DMS 273 (cell line): ENCODE measurements around the gene OR2H2.
A peak's percentile ranks its signal among the peaks of the same experiment; 100 is the strongest.

Experiments
- DNase-seq: peaks from one replicate; lab custom pipeline; 2025; ENCODE audit not compliant: unreplicated experiment; lab: John Stamatoyannopoulos, UW

Gene OR2H2

DNA sequence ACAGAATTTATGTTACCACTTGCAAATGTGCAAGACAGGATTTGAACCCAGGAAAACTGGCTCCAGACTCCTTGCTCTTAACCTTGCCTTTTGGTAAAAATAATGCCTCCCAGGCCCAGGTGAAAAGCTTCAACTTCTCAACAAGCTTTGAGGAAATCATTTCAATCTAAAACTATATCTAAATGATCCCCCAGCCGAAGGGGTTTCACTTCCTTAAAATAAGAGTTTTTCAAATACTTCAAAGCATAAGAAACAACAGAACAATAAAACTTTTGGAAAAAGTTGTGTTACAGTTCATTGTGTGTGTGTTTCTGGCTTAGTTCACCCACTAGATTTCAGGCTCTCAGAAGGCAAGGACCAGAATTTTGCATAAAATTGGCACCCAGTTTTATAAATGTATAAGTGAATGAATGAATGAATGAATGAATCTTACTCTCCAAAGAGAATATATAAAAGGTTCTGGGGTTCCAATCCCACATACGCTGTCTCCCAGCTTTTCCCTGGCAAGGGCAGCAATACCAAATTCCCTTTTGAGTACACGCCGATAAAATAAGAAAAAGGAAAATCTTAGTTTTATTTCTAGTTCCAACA lies 5.4 kb downstream of the OR2H2 start:
- DNase-seq, result no peak

DNA sequence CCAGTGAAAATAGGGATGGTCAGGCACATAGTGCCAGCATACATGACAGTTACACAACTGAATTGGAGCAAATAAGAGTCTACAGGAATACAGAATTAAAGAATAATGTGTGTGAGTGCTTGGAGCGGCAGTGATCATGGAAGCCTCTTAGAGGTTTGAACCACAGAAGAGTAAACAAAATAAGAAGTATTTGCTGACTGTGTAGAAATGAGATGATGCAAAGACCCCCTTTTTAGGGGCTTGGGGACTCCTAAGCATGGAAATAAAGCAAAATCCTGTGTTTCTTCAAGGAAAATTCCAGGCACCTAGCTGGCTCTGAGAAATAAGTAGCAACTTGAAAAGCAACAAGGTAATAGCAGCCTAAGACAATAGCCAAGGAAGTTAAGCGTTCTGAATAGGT lies 6.8 kb downstream of the OR2H2 start:
- DNase-seq, result no peak

- DNase-seq, result no peak
These were observed 8.4 kb downstream of the OR2H2 start for GRCh38 chr6:29593199-29593855.

DNA sequence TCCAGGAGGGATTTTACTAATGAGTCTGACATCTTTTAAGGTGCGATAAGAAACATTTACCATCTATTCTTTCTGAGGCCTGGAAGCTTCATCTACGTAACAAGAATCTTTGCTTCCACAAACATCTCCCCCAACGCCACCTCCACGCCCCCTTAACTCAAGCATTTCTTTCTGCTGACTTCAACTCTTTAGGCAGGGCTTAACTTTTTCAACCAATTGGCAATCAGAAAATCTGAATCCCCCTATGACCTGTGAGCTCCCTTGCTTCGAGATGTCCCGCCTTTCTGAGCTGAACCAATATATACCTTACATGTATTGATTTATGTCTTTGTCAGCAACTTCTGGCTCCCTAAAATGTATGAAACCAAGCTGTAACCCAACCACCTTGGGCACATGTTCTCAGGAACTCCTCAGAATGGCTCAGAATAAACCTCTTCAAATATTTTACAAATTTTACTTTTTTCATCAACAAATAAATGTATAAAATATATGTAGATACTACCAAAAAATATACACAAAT lies 11.5 kb downstream of the OR2H2 start:
- DNase-seq, result no peak

- DNase-seq, result no peak
These were observed 12.3 kb downstream of the OR2H2 start for GRCh38 chr6:29597184-29597583.

DNA sequence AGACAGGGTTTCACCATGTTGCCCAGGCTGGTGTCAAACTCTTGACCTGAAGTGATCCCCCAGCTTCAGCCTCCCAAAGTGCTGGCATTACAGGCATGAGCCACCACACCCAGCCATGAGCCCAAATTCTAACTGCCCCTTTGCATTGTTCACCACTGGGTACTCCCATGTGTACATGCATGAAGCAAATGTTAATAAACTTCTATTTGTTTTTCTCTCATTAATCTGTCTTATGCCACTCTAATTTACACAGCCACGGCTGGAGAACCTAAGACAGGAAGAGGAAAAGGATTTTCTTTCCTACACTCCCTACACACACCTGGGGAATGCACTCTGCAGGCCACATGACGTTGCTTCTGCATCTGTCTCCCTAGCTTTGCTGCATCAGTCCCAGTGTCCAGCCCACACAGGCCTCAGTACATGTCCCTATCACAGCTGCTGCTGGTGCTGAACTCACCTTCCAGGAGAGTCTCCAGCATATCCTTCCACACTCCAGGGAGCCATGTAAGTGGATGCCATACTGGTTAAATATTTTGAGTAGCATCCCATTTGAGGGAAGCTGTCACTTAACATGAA lies 13.3 kb downstream of the OR2H2 start:
- DNase-seq, result no peak

DNA sequence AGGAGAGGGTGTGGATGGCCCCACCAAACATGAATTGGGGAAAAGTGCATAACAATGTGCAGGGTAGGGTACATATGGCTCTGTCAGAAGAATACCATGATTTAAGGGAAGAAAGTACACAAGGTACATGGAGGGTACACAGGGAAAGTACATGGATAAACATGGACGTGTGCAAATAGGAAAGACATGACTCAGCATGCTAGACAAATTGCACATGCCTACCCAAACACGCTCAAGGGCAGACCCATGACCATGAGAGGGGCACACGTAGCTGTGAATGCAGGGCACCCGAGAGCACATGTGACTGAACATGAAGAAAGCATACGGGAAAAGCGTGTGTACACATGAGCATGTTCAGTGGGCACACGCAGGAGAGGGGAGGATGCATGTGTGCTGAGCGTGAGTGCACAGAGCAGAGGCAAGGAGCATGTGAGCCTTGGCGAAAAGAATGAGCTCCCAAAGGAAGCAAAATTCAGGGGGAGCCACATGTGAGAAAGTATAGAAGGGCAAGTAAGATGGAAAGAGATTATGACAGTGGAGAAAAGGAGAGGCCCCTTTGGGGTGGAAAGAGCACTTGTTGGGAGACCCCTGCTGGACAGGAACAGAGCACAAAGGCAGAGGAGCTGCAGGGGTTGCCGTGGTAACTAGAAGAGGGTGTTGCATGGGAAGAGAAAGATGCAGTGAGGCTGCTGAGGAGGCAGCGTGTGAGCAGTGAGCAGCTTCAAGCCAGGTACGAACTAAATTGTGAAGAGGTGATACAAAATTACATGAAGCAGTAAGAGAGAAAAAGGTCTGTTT lies 17.8 kb downstream of the OR2H2 start:
- peak; percentile 61 for DNase-seq

DNA sequence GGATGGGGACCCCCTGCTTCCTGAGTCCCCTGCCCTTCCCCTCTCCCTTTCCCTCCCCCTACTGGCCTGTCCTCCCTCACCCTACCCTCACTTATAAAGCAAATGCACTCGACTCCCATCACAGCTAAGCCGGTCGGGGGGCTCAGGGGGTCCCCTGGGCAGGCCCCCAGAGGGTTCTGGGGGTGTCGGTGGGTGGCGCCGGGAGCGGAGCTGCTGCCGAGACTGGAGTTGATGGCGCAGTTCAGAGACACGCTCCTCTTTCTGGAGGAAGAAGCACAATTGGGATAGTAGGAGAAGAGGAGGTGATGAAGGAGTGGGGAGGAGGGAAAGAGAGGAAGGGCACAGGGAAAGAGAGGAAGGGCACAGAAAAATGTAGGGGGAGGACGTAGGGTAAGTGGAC lies 18.5 kb downstream of the OR2H2 start:
- no peak for DNase-seq

DNA sequence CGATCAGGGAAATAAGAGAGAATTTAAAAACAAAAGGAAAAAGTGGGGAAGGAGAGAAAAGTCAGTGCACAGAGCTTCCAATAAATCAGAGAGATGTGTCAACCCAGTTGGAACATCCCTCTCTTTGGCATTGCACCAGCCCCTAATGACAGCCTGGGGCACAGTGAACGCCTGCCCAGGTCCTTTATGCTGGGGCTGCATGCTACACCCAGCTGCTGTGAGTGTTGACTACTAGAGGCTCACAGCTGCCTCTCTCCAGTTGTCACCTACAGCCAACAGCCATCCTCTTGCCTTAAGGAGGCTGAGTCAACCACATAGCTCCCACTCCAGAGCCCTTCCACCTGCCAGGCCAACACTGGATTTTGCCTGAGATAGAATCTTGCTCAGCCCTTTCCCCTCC lies 19.0 kb downstream of the OR2H2 start:
- DNase-seq, result no peak

GRCh38 chr6:29608131-29608530 lies 23.2 kb downstream of the OR2H2 start:
- no peak for DNase-seq

DNA sequence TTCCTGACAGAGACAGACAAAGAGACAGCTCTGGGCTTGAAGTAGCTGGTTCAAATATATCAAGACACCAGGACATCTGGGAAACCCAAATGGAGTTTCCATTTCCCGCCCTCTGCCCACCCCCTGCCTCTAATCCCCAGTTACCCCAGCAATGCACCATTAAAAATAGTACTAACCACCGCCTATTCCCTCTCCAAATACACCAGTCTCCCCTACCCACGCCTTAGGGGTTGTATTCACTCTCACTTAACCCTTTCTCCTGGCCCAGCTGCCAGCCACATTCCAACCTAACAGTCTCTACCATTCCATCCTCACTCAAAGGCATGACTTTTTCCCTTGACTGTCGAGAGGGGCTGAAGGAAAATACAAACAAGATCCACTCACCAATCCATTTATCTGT lies 25.6 kb downstream of the OR2H2 start:
- no peak for DNase-seq

- no peak for DNase-seq
These were observed 26.5 kb downstream of the OR2H2 start for GRCh38 chr6:29611426-29611825.

DNA sequence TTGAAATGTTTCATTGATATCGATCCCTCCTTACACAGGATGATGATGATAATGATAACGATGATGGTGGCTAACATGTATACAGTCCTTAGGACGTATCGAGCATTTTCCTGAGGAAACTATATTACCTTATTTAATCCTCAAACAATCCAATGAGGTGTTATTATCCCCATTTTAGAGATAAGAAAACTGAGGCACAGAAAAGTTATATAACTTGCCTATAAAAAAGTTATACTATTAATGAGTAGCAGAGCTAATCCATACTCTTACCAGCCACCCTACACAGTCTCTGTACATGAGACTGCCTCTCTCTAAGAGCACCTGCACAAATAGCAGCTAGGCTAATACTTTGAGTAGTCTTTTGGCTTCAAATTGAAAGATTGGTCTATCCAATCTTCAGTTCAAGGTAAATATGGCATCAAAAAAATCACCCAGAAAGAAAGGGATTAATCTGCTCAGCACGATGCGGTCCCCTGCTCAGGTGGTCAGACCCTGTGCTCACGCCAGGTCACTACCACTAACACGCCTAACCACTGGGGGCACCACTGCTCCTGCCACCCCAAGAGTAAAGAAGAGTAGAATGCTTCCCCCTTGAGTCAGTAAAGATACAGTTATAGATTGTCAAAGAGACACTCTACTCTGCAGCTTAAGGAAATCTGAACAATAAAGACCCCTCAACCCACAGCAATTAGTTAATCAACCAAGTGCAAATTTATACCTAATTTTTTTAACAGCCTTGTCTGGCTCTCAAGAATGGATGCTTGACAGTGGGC lies 33.0 kb downstream of the OR2H2 start:
- DNase-seq, result no peak

DNA sequence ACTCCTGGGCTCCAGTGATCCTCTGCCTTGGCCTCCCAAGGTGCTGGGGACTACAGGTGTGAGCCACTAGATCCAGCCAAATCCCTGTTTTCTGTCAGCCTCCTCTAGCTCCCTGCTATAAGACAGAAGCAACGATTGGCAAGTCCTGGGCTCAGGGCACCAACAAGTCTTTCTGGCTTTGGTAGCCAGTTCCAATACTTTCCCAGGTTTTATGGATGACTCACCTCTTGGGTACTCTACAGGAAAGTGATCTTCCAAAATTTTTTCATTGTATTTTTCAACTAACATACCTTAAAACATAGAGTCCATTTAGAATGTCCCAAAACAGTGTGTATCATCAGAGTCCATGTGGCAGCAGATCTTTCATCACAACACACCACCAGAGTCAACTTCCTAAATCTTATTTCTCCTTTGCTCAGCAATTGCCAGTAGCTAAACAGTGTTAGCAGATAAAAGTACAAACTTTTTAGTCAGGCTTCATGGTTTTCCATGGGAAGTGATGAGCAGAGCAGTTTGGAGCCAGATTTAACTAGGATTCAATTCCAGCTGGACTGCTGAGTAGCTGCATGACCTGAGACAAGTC lies 34.7 kb downstream of the OR2H2 start:
- DNase-seq, result no peak

- DNase-seq, result peak; percentile 10
These were observed 35.7 kb downstream of the OR2H2 start for GRCh38 chr6:29620630-29621029.

DNA sequence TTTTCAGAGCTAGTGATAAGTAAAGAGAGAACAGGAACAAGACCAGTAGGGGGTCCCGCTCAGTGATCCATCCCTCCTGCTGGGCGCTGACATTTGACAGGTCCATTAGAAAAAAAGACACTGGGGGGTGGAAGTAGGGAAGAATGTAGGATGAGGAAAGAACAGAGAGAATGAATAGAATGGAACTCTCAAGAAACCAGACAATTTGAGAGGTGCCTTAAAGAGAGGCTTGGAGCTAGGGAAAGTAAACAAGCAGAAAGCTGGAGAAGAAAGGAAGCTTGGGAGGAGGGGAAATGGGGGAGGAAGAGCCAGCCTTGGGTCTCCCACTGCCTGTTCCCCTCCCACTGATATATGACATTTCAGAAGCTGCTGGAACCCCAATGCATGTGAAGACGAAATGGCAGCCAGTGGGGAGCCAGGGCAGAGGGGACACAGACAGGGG lies 39.6 kb downstream of the OR2H2 start:
- DNase-seq, result no peak

DNA sequence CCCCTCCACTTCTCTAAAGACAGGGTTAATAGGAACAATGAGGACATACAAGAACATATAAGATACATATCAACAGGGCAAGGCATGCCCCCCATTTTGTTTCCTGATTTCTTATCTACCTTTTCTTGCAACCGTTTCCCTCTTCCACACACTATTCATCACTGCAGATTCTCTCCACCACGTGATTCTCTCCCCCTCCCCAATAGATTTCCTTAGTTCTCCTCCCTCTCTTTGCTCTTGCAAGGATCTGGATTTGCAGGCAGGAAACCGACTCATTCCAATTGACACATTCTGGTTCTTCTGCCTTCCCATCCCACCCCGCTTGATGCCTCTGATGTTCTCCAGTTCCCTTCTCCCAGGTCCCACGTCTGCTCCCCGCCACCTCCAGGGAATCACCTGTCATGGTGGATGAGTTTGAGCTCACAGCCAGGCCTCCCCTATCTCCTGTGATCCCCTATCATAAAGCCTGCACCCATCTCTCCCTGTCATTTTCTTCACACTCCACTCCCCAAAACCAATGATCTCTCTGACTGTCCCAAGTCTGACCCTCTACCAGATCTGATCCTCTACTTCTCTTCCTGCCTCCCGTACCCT lies 40.5 kb downstream of the OR2H2 start:
- no peak for DNase-seq

DNA sequence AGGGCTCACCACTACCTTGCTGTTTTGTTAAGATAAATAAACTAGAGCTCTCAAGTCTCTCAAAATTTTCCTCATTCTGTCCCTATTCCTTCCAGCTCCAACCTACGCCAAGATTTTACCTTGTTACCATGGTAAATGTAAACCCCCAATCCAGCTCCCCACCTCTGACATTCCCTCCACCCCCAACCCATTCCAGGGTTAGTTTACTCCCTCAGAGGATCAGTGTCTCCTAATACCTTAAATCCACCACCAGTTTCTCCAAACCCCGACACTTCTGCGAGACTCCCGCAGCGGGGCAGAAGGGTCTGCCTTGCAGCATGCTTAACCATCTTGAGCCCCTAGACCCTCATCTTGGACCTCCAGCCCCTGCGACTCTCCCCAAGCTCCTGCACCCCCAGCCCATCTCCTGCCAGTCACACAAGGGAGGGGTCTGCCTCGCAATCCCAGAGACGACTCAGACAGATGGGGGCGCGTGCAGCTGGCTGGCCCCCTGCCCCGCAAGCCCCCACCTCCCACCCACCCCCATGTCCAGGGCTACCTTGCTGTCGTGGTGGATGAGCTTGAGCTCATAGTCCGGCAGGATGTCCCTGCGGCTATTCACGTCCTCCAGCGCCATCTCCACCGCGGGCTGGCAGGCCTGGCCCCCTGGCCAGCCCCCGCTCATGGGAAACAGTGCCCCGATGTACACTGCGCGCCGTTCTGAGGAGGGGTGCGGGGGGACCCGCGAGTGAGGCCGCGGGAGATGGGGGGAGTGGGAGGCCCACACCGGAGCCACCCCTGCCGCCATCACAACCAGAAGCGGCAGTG lies 42.2 kb downstream of the OR2H2 start:
- DNase-seq, result no peak

- DNase-seq, result peak; percentile 76
These were observed 43.0 kb downstream of the OR2H2 start for GRCh38 chr6:29627755-29628418.
